H9 (cell line): ENCODE results near the gene HEPN1. TPM values are rescaled to one million over a fixed set of nuclear protein-coding genes. Genes with fewer than 3 reads are reported as not detected.

Experiments used
- DNase-seq: peaks from one replicate; pipeline ENCODE4 v3.0.0-alpha.2; 2017
- H2AFZ ChIP-seq: one replicate; pipeline ENCODE4 v1.6.1; 2013; ENCODE audit warnings: mild to moderate bottlenecking, low read length, control low read depth, moderate library complexity
- H2AK5ac ChIP-seq: 2 replicates; pipeline ENCODE4 v1.6.1; 2013; ENCODE audit warnings: low read length, control low read depth, mixed read lengths; ENCODE audit not compliant: insufficient read length
- H2BK120ac ChIP-seq: one replicate; pipeline ENCODE4 v1.6.1; 2013; ENCODE audit warnings: low read depth, mild to moderate bottlenecking, low read length, control low read depth, inconsistent platforms; ENCODE audit not compliant: poor library complexity, severe bottlenecking
- H2BK12ac ChIP-seq: 2 replicates; pipeline ENCODE4 v1.6.1; 2013; ENCODE audit warnings: low read length, control low read depth, mixed read lengths, low read depth; ENCODE audit not compliant: insufficient read length
- H2BK15ac ChIP-seq: 2 replicates; pipeline ENCODE4 v1.6.1; 2013; ENCODE audit warnings: low read depth, low read length, control low read depth
- H2BK20ac ChIP-seq: one replicate; pipeline ENCODE4 v1.6.1; 2013; ENCODE audit warnings: low read depth, mild to moderate bottlenecking, low read length, control low read depth, inconsistent platforms; ENCODE audit not compliant: poor library complexity, severe bottlenecking
- H2BK5ac ChIP-seq: 2 replicates; pipeline ENCODE4 v1.6.1; 2013; ENCODE audit warnings: low read length, control low read depth, mixed read lengths; ENCODE audit not compliant: insufficient read length
- H3K14ac ChIP-seq: 2 replicates; pipeline ENCODE4 v1.6.1; 2013; ENCODE audit warnings: low read length, control low read depth; ENCODE audit not compliant: insufficient read depth
- H3K18ac ChIP-seq: 2 replicates; pipeline ENCODE4 v1.6.1; 2013; ENCODE audit warnings: low read depth, mild to moderate bottlenecking, mixed read lengths, low read length, control low read depth; ENCODE audit not compliant: insufficient read length
- H3K23ac ChIP-seq: 2 replicates; pipeline ENCODE4 v1.6.1; 2013; ENCODE audit warnings: low read length, control low read depth, mixed read lengths, low read depth; ENCODE audit not compliant: insufficient read length
- H3K23me2 ChIP-seq: 2 replicates; pipeline ENCODE4 v1.6.1; 2013; ENCODE audit warnings: low read depth, mild to moderate bottlenecking, mixed read lengths, low read length, control low read depth; ENCODE audit not compliant: insufficient read length, poor library complexity, severe bottlenecking
- H3K27ac ChIP-seq: 2 replicates; pipeline ENCODE4 v1.5.1; 2013; ENCODE audit warnings: low read length, control low read depth, mixed read lengths, low read depth; ENCODE audit not compliant: insufficient read length
- H3K27me3 ChIP-seq: 2 replicates; pipeline ENCODE4 v1.6.1; 2013; ENCODE audit warnings: low read length, control low read depth, inconsistent platforms; ENCODE audit not compliant: insufficient read depth
- H3K4ac ChIP-seq: 2 replicates; pipeline ENCODE4 v1.6.1; 2013; ENCODE audit warnings: low read depth, mild to moderate bottlenecking, control low read depth, inconsistent platforms, low read length, moderate library complexity
- H3K4me1 ChIP-seq: 2 replicates; pipeline ENCODE4 v1.6.1; 2013; ENCODE audit warnings: low read length, control low read depth, inconsistent platforms; ENCODE audit not compliant: insufficient read depth
- H3K4me2 ChIP-seq: 2 replicates; pipeline ENCODE4 v1.6.1; 2013; ENCODE audit warnings: low read length, control low read depth, mixed read lengths; ENCODE audit not compliant: insufficient read length, insufficient read depth
- H3K56ac ChIP-seq: 2 replicates; pipeline ENCODE4 v1.6.1; 2013; ENCODE audit warnings: low read depth, mild to moderate bottlenecking, mixed read lengths, low read length, control low read depth; ENCODE audit not compliant: insufficient read length
- H3K79me1 ChIP-seq: 2 replicates; pipeline ENCODE4 v1.6.1; 2013; ENCODE audit warnings: low read depth, mild to moderate bottlenecking, moderate library complexity, low read length, control low read depth, inconsistent platforms; ENCODE audit not compliant: insufficient read depth, poor library complexity, severe bottlenecking
- H3K79me2 ChIP-seq: 2 replicates; pipeline ENCODE4 v1.6.1; 2013; ENCODE audit warnings: low read length, control low read depth, inconsistent platforms; ENCODE audit not compliant: insufficient read depth
- H3K9ac ChIP-seq: 2 replicates; pipeline ENCODE4 v1.6.1; 2013; ENCODE audit warnings: low read length, control low read depth, mixed read lengths; ENCODE audit not compliant: insufficient read length; ENCODE audit errors: extremely low read depth
- H3K9me3 ChIP-seq: one replicate; pipeline ENCODE4 v1.6.1; 2013; ENCODE audit warnings: low read depth, low read length, inconsistent platforms; ENCODE audit not compliant: control insufficient read depth
- H3T11ph ChIP-seq: one replicate; pipeline ENCODE4 v1.6.1; 2013; ENCODE audit warnings: mild to moderate bottlenecking, low read length, control low read depth, inconsistent platforms
- H4K20me1 ChIP-seq: one replicate; pipeline ENCODE4 v1.6.1; 2013; ENCODE audit not compliant: control insufficient read depth, insufficient read length, insufficient read depth
- H4K5ac ChIP-seq: 2 replicates; pipeline ENCODE4 v1.6.1; 2013; ENCODE audit warnings: low read depth, mild to moderate bottlenecking, mixed read lengths, low read length, control low read depth; ENCODE audit not compliant: insufficient read length
- H4K8ac ChIP-seq: replicated peaks from 2 replicates; pipeline ENCODE4 v1.6.1; 2013; ENCODE audit warnings: low read length, control low read depth, mixed read lengths, low read depth; ENCODE audit not compliant: insufficient read length
- H4K91ac ChIP-seq: 2 replicates; pipeline ENCODE4 v1.6.1; 2013; ENCODE audit warnings: low read depth, mild to moderate bottlenecking, moderate library complexity, mixed read lengths, low read length, control low read depth; ENCODE audit not compliant: insufficient read length
- H3K27ac Mint-ChIP-seq, 3 experiments: 2 replicates in 2 of 3; 3 replicates in 1 of 3; pipeline ENCODE4 v1.8.0; 2020 to 2021; ENCODE audit warnings: mixed read lengths in 3 of 3, mild to moderate bottlenecking in 1 of 3, moderate library complexity in 1 of 3
- H3K27me3 Mint-ChIP-seq: 2 replicates; pipeline ENCODE4 v1.8.0; 2021; ENCODE audit warnings: low read depth, mild to moderate bottlenecking, moderate library complexity, mixed read lengths
- H3K36me3 Mint-ChIP-seq, 3 experiments: 2 replicates in 2 of 3; 3 replicates in 1 of 3; pipeline ENCODE4 v1.8.0; 2020 to 2021; ENCODE audit warnings: low read depth in 3 of 3, mixed read lengths in 3 of 3; ENCODE audit not compliant: insufficient read depth in 1 of 3
- H3K4me1 Mint-ChIP-seq, 2 experiments: 2 replicates each; pipeline ENCODE4 v1.8.0; 2020; ENCODE audit warnings: mixed read lengths in 2 of 2
- H3K4me3 Mint-ChIP-seq, 2 experiments: 2 replicates in 1 of 2; 3 replicates in 1 of 2; pipeline ENCODE4 v1.8.0; 2020 to 2021; ENCODE audit warnings: mild to moderate bottlenecking in 2 of 2, mixed read lengths in 2 of 2, moderate library complexity in 1 of 2
- H3K9me3 Mint-ChIP-seq, 2 experiments: 2 replicates in 1 of 2; 3 replicates in 1 of 2; pipeline ENCODE4 v1.8.0; 2020; ENCODE audit warnings: mild to moderate bottlenecking in 2 of 2, mixed read lengths in 2 of 2, moderate library complexity in 1 of 2
- WGBS: extraction: QIAGEN DNeasy Blood & Tissue Kit; methylation state at CpG from one replicate; pipeline ENCODE4 v1.1.7; 2013; ENCODE audit warnings: missing lambda C conversion rate, low lambda C conversion rate, mixed read lengths; ENCODE audit not compliant: insufficient read length; ENCODE audit errors: extremely low coverage; 5-methylcytosine and 5-hydroxymethylcytosine counted together
- total RNA-seq: library from RNA; stranded (reverse); gene quantifications from 2 replicates; pipeline ENCODE4 v1.2.1, GENCODE V29; 2021
- TF ChIP-seq, protein P1 (sequence below): fragments of 200-600 bp; sonication (generic); conservative IDR thresholded peaks from 3 replicates; pipeline ENCODE4 v1.8.0; 2021; ENCODE audit warnings: antibody characterized with exemption, mild to moderate bottlenecking

The HEPN1 gene
- total RNA-seq, 1 experiment from 2014 or later: not detected

DNA sequence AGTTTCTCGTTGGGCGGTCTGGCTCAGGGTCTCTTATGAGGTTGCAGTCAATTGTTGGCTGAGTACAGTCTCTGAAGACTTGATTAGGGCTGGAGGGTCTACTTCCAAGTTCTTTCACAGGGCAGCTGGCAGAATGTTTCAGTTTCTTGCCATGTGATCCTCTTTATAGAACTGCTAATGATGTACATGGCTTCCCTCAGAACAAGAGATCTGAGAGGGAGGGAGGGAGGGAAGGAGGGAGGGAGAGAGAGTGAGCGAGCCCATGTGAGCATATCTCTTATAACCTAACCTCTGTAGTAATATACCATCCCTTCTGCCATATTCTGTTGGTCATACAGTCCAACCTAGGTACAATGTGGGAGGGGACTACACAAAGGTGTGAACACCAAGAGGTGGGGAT is 32.3 kb downstream of the HEPN1 start:
- no peak overlapping the region for H2AFZ ChIP-seq

More for the DNA sequence above, 32.3 kb downstream of the HEPN1 start:
- no peaks in the 10 kb centered on the region for H3K27me3 ChIP-seq
- H2BK120ac ChIP-seq: no peak overlapping the region
- no peak overlapping the region for H3K27ac ChIP-seq
- H3K4me1 ChIP-seq: no peaks in the 10 kb centered on the region; the same call in 1 of the 2 replicates
- H3K4me2 ChIP-seq: no peak overlapping the region
- H3K4ac ChIP-seq: no peak overlapping the region
- no peak overlapping the region for H3K18ac ChIP-seq
- H3T11ph ChIP-seq: no peak overlapping the region
- H3K23me2 ChIP-seq: peaks cover 8% of the 10 kb centered on the region
- no peaks in the 10 kb centered on the region for H4K20me1 ChIP-seq
- no peaks in the 10 kb centered on the region for H3K79me2 ChIP-seq
- no peak overlapping the region for H3K23ac ChIP-seq
- H4K5ac ChIP-seq: no peak overlapping the region
- H3K14ac ChIP-seq: no peak overlapping the region
- H2BK12ac ChIP-seq: no peak overlapping the region
- no peak overlapping the region for H3K4me3 Mint-ChIP-seq
- H3K79me1 ChIP-seq: no peaks in the 10 kb centered on the region
- no peak overlapping the region for H3K9ac ChIP-seq
- no peak overlapping the region for H2BK15ac ChIP-seq
- no peaks in the 10 kb centered on the region; a peak in 1 of 7 replicates for H3K36me3 Mint-ChIP-seq
- no peak overlapping the region for H2BK5ac ChIP-seq
- peaks cover 25% of the 10 kb centered on the region for H3K27me3 Mint-ChIP-seq
- no peak overlapping the region for H3K27ac Mint-ChIP-seq
- TF ChIP-seq, protein P1, sequence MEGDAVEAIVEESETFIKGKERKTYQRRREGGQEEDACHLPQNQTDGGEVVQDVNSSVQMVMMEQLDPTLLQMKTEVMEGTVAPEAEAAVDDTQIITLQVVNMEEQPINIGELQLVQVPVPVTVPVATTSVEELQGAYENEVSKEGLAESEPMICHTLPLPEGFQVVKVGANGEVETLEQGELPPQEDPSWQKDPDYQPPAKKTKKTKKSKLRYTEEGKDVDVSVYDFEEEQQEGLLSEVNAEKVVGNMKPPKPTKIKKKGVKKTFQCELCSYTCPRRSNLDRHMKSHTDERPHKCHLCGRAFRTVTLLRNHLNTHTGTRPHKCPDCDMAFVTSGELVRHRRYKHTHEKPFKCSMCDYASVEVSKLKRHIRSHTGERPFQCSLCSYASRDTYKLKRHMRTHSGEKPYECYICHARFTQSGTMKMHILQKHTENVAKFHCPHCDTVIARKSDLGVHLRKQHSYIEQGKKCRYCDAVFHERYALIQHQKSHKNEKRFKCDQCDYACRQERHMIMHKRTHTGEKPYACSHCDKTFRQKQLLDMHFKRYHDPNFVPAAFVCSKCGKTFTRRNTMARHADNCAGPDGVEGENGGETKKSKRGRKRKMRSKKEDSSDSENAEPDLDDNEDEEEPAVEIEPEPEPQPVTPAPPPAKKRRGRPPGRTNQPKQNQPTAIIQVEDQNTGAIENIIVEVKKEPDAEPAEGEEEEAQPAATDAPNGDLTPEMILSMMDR: no peak
- no peaks in the 10 kb centered on the region for H3K9me3 ChIP-seq
- no peak overlapping the region for H4K91ac ChIP-seq
- no peak overlapping the region for H2AK5ac ChIP-seq
- no CpG with 5 or more reads among the region's 3 CpGs for WGBS
- no peak for DNase-seq
- no peak overlapping the region for H2BK20ac ChIP-seq
- H4K8ac ChIP-seq: no peak overlapping the region
- H3K9me3 Mint-ChIP-seq: peaks cover 0 to 7% of the 10 kb centered on the region in 2 experiments; a peak in 2 of 5 replicates
- no peaks in the 10 kb centered on the region for H3K4me1 Mint-ChIP-seq
- no peak overlapping the region for H3K56ac ChIP-seq
